ENCODE data around the gene AGXT2.
"Not testable (repeated sequence)": the region's sequence is repeated elsewhere in the genome, so short reads cannot be mapped to it uniquely, and the experiment has no call there.

AGXT2 gene

DNA sequence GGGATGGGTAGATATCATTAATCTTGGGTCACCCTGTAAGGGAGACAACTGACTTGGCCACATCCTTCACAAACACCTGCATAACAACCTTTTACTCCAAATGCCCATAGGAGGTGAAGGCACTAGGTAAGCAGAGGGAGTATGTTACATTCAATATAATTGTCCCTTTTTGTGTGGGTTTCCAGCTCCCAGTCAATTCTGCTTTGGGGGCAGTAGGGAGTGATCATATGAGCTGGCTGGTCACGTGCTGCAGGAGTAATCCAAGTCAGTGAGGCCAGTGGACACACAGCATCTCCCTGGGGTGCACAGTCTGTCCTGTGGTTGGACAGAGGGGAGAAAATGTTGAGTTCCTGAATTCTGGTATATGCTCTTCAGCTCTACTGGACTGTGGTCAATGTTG, 1.2 kb upstream of the AGXT2 start:
- H3K4me3 ChIP-seq (ENCODE audit: low read depth, low read length): no peak overlapping the region
- H3K4me1 ChIP-seq (ENCODE audit: control insufficient read depth, insufficient read depth, low read length): no peaks in the 10 kb centered on the region

DNA sequence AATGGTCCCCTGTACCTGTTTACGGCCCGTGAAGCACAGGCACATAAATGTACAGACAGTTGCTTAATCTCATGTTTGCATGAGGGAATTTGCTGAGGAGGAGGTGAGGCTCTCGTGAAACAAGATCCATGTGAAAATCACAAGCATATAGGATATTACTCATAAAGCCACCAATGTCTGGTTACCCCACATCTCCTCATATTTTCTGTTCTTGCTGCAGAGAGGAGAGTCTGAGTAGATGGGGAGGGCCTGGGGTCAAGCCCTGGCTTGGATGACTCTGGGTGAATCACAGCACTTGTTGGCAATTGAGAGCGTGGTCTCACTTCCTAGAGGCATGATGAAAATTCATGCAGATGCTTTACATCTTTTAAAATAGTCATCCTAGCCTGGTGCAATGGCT, 975 bp downstream of the AGXT2 start:
- Histone ChIP-seq H3K36me3 (ENCODE audit: control insufficient read depth, insufficient read depth, low read length) (no peaks in the 10 kb centered on the region), H3K9me3 (ENCODE audit: control insufficient read depth, insufficient read depth, low read length) (no peaks in the 10 kb centered on the region), H3K4me1 (ENCODE audit: control insufficient read depth, insufficient read depth, low read length) (no peaks in the 10 kb centered on the region), H3K27me3 (ENCODE audit: control insufficient read depth, insufficient read depth, low read length) (no peaks in the 10 kb centered on the region), H3K9ac (ENCODE audit: low read depth, low read length) (no peak overlapping the region), H3K4me3 (ENCODE audit: low read depth, low read length) (no peak overlapping the region)

More for the DNA sequence above, 1.2 kb upstream of the AGXT2 start:
- Histone ChIP-seq H3K27me3 (ENCODE audit: control insufficient read depth, insufficient read depth, low read length) (no peaks in the 10 kb centered on the region), H3K36me3 (ENCODE audit: control insufficient read depth, insufficient read depth, low read length) (no peaks in the 10 kb centered on the region), H3K9me3 (ENCODE audit: control insufficient read depth, insufficient read depth, low read length) (no peaks in the 10 kb centered on the region), H3K9ac (ENCODE audit: low read depth, low read length) (no peak overlapping the region)

DNA sequence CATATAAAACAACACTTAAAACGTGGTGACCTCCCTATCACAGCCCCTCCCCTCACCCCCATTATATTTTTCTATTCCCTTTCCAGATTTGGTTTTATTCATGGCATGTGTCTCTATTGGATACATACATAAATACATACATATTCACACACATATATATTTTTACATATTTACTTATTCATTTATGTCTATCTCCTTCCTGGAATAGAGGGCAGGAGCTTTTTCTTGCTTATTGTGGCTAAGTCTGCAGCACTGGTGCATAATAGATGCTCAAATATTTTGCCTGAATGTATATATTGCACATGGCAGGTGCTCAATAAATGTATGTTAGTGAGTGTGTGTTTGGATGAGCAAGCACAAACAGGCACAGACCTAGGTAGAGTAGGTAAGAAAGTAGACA, 2.5 kb downstream of the AGXT2 start:
- H3K4me1 ChIP-seq (ENCODE audit: control insufficient read depth, insufficient read depth, low read length): no peaks in the 10 kb centered on the region
- H3K27me3 ChIP-seq (ENCODE audit: control insufficient read depth, insufficient read depth, low read length): no peaks in the 10 kb centered on the region
- H3K9me3 ChIP-seq (ENCODE audit: control insufficient read depth, insufficient read depth, low read length): no peaks in the 10 kb centered on the region
- H3K4me3 ChIP-seq (ENCODE audit: low read depth, low read length): no peak overlapping the region
- no peaks in the 10 kb centered on the region for H3K36me3 ChIP-seq (ENCODE audit: control insufficient read depth, insufficient read depth, low read length)
- H3K9ac ChIP-seq (ENCODE audit: low read depth, low read length): no peak overlapping the region

DNA sequence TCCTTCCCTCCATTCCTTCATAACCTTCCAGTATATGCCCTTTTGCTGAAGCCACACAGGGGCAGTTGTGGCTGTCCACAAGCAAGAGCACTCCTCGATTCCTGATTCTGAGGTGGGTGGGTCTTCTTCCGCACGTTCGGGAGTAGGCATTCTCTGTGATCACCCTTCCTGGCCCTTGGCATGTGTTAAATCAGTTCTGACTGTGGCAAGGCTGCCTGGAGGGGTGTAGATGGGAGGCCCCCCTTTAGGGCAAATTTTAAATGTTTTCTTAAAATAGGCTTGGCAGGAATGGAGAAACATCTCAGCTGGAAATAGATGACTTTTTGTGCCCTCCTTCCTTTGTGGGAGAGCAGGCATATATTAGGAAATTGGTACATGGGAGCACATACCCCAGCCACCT, 3.1 kb downstream of the AGXT2 start:
- H3K4me1 ChIP-seq (ENCODE audit: control insufficient read depth, insufficient read depth, low read length): no peaks in the 10 kb centered on the region
- H3K27me3 ChIP-seq (ENCODE audit: control insufficient read depth, insufficient read depth, low read length): no peaks in the 10 kb centered on the region
- H3K9ac ChIP-seq (ENCODE audit: low read depth, low read length): no peak overlapping the region
- H3K9me3 ChIP-seq (ENCODE audit: control insufficient read depth, insufficient read depth, low read length): no peaks in the 10 kb centered on the region
- no peak overlapping the region for H3K4me3 ChIP-seq (ENCODE audit: low read depth, low read length)
- no peaks in the 10 kb centered on the region for H3K36me3 ChIP-seq (ENCODE audit: control insufficient read depth, insufficient read depth, low read length)

DNA sequence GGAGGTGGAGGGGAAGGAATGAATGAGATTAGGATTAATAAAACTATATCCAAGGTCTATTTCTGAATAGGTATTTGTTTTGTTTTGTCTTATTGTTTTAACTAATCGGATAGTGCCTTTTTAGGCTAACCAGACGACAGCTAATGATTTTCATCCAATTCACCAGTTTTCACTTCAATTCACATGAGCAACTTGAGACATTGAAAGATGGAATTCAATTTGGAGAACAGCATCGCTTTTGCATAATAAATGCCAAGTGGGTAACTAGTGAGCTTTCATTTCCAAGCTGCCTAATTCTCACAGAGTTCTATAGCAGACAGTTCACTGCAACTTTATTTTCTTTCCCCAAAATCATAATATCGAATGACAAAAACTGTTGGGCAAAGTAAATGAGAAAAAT, 5.0 kb downstream of the AGXT2 start:
- Histone ChIP-seq H3K4me3 (ENCODE audit: low read depth, low read length) (no peak overlapping the region), H3K36me3 (ENCODE audit: control insufficient read depth, insufficient read depth, low read length) (no peaks in the 10 kb centered on the region), H3K9ac (ENCODE audit: low read depth, low read length) (no peak overlapping the region), H3K9me3 (ENCODE audit: control insufficient read depth, insufficient read depth, low read length) (no peaks in the 10 kb centered on the region), H3K27me3 (ENCODE audit: control insufficient read depth, insufficient read depth, low read length) (no peaks in the 10 kb centered on the region), H3K4me1 (ENCODE audit: control insufficient read depth, insufficient read depth, low read length) (no peaks in the 10 kb centered on the region)

DNA sequence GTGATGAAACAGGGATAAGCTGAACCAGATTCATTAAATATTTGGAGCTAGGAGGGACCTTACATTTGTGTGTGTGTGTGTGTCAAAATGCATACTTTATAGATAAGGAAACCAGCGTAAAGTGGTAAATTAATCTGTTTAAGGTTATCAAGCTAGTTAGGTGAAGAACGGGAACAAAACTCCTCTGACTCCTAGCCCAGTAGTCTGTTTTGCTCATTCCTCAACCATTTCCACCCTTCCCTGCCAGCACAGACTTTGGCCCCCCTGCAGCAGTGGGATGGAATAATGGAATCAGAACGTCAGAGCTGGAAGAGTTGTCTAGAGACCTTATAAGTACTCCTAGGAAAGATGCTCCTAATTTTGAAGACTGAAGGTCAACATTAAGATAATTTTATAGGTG, 6.5 kb downstream of the AGXT2 start:
- Histone ChIP-seq H3K36me3 (ENCODE audit: control insufficient read depth, insufficient read depth, low read length) (no peaks in the 10 kb centered on the region), H3K4me1 (ENCODE audit: control insufficient read depth, insufficient read depth, low read length) (no peaks in the 10 kb centered on the region), H3K4me3 (ENCODE audit: low read depth, low read length) (no peak overlapping the region), H3K27me3 (ENCODE audit: control insufficient read depth, insufficient read depth, low read length) (no peaks in the 10 kb centered on the region), H3K9me3 (ENCODE audit: control insufficient read depth, insufficient read depth, low read length) (no peaks in the 10 kb centered on the region), H3K9ac (ENCODE audit: low read depth, low read length) (no peak overlapping the region)

- Histone ChIP-seq H3K27me3 (ENCODE audit: control insufficient read depth, insufficient read depth, low read length) (no peaks in the 10 kb centered on the region), H3K4me1 (ENCODE audit: control insufficient read depth, insufficient read depth, low read length) (no peaks in the 10 kb centered on the region), H3K36me3 (ENCODE audit: control insufficient read depth, insufficient read depth, low read length) (no peaks in the 10 kb centered on the region), H3K9ac (ENCODE audit: low read depth, low read length) (no peak overlapping the region), H3K9me3 (ENCODE audit: control insufficient read depth, insufficient read depth, low read length) (no peaks in the 10 kb centered on the region), H3K4me3 (ENCODE audit: low read depth, low read length) (no peak overlapping the region)
Measured at GRCh38 chr5:35038891-35039290, 8.9 kb downstream of the AGXT2 start.

- Histone ChIP-seq H3K36me3 (ENCODE audit: control insufficient read depth, insufficient read depth, low read length) (no peaks in the 10 kb centered on the region), H3K9me3 (ENCODE audit: control insufficient read depth, insufficient read depth, low read length) (no peaks in the 10 kb centered on the region), H3K27me3 (ENCODE audit: control insufficient read depth, insufficient read depth, low read length) (no peaks in the 10 kb centered on the region), H3K9ac (ENCODE audit: low read depth, low read length) (no peak overlapping the region), H3K4me3 (ENCODE audit: low read depth, low read length) (no peak overlapping the region), H3K4me1 (ENCODE audit: control insufficient read depth, insufficient read depth, low read length) (no peaks in the 10 kb centered on the region)
Measured at GRCh38 chr5:35036536-35036935, 11.2 kb downstream of the AGXT2 start.

DNA sequence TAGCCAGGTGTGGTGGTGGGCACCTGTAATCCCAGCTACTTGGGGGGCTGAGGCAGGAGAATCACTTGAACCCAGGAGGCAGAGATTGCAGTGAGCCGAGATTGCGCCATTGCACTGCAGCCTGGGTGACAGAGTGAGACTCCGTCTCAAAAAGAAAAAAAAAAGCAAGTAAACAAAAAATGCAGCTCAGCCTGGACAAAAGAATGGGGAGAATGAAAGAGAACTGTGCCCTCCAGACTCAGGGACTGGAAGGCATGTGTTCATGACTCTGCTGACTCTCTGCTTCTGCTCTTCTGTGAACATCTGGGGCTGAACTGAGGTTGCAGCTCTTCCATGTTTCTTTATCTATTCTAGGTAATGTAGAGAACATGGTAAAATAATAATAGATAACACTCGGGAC, 11.8 kb downstream of the AGXT2 start:
- not testable (repeated sequence) for H3K9ac ChIP-seq (ENCODE audit: low read depth, low read length)

GRCh38 chr5:35035271-35035670, 12.5 kb downstream of the AGXT2 start:
- Histone ChIP-seq H3K4me1 (ENCODE audit: control insufficient read depth, insufficient read depth, low read length) (no peaks in the 10 kb centered on the region), H3K9me3 (ENCODE audit: control insufficient read depth, insufficient read depth, low read length) (no peaks in the 10 kb centered on the region), H3K27me3 (ENCODE audit: control insufficient read depth, insufficient read depth, low read length) (no peaks in the 10 kb centered on the region), H3K36me3 (ENCODE audit: control insufficient read depth, insufficient read depth, low read length) (no peaks in the 10 kb centered on the region), H3K4me3 (ENCODE audit: low read depth, low read length) (no peak overlapping the region), H3K9ac (ENCODE audit: low read depth, low read length) (no peak overlapping the region)

More for the DNA sequence above, 11.8 kb downstream of the AGXT2 start:
- not testable (repeated sequence) for H3K27me3 ChIP-seq (ENCODE audit: control insufficient read depth, insufficient read depth, low read length); H3K36me3 ChIP-seq (ENCODE audit: control insufficient read depth, insufficient read depth, low read length); H3K4me3 ChIP-seq (ENCODE audit: low read depth, low read length); H3K4me1 ChIP-seq (ENCODE audit: control insufficient read depth, insufficient read depth, low read length); H3K9me3 ChIP-seq (ENCODE audit: control insufficient read depth, insufficient read depth, low read length)

DNA sequence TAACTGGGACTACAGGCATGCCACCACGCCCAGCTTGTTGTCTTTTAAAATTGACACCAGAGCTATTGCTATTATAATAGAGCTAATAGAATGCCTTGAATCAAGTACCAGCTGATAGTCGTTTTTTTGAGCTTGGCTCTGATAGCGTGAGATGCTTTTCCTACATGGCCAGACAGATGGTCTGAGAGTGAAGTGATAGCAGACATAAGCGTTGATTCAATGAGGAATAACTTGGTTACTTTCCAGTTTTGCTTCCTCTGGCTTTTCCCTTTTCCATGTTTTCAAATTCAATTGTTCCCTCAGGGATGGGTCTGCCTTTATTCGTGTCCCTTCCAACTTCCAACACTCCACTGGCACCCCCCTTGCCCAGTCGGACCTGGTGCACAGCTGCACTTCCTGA, 15.4 kb downstream of the AGXT2 start:
- Histone ChIP-seq H3K9me3 (ENCODE audit: control insufficient read depth, insufficient read depth, low read length) (no peaks in the 10 kb centered on the region), H3K27me3 (ENCODE audit: control insufficient read depth, insufficient read depth, low read length) (no peaks in the 10 kb centered on the region), H3K4me3 (ENCODE audit: low read depth, low read length) (no peak overlapping the region), H3K4me1 (ENCODE audit: control insufficient read depth, insufficient read depth, low read length) (no peaks in the 10 kb centered on the region), H3K9ac (ENCODE audit: low read depth, low read length) (no peak overlapping the region), H3K36me3 (ENCODE audit: control insufficient read depth, insufficient read depth, low read length) (no peaks in the 10 kb centered on the region)

- no peak overlapping the region for H3K4me3 ChIP-seq (ENCODE audit: low read depth, low read length)
Measured at GRCh38 chr5:35031276-35031675, 16.5 kb downstream of the AGXT2 start.

More at GRCh38 chr5:35031276-35031675, 16.5 kb downstream of the AGXT2 start:
- Histone ChIP-seq H3K27me3 (ENCODE audit: control insufficient read depth, insufficient read depth, low read length) (no peaks in the 10 kb centered on the region), H3K36me3 (ENCODE audit: control insufficient read depth, insufficient read depth, low read length) (no peaks in the 10 kb centered on the region), H3K4me1 (ENCODE audit: control insufficient read depth, insufficient read depth, low read length) (no peaks in the 10 kb centered on the region), H3K9ac (ENCODE audit: low read depth, low read length) (no peak overlapping the region), H3K9me3 (ENCODE audit: control insufficient read depth, insufficient read depth, low read length) (no peaks in the 10 kb centered on the region)
